Measurements from ENCODE around the gene CDCA3. TPM values are rescaled to one million over a fixed set of nuclear protein-coding genes. Genes with fewer than 3 reads are reported as not detected.

Gene CDCA3
- total RNA-seq, 1 donor from 2014 or later = 1.4 TPM

DNA sequence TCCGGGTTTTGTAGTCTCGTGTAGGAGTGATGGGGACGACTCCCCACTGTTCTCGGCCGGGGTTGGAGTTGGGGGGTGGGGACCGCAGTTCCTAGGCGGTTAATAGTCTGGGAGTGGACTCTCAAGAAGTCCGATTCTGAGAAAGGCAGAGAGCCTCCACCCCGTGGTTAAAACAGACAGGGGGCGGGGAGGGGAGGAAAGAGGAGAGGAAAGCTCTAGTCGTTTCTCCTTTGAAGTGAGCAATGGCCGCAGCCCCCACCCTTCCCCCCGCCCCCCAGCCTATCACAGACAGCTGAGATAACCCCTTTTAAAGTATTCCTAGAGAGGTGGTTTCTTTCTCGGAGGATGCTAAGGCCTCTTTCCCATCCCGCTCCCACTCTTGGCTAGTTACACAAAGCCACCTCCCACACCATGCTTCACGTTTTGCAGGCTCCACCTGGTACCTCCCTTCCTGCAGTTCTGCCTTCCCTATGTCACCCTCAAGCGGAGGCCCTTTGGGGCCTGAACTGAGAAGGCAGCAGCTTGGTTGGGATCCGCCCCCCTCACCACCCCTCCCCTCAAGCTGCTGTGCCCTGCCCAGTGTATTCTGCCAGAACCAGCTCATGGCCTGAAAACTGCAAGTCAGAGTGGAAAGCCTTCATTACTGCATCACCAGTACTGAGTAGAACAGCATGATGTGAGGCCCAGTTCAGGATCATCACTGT, 1.7 kb upstream of the CDCA3 start:
- peak; percentile 66 for DNase-seq (ENCODE audit: low spot score)

DNA sequence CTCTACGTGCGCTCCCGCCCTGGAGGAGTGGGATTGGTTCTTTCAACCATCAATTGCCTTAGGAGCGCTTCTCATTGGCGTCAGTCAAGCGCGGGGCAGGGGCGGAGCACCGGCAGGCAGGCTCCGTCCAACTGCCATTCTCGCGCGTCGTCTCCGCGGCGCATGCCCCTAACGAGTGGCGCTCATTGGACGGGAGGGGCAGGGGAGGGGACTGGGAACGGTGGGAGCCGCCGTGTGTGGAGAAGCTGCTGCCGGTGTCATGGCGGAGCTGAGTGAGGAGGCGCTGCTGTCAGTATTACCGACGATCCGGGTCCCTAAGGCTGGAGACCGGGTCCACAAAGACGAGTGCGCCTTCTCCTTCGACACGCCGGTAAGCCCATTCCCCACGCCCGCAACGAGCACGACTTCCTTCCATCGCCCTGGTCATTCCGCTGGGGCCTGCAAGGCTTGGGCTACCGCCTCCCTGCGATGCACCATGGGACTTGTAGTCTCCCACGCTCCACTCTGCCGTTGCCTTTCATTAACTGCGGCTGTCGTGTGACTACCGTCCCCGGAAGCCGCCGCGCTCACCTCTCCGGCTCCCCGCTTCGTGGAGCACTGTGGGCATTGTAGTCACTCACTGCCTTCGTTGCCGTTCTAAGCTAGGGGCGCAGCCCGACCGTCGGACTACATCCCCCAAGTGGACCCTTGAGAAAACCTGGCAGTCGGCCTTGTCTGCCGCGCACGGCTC, 1.0 kb upstream of the CDCA3 start, which contains the start of gene USP5:
TSS of gene USP5 (plus strand) at position 230 of the 730 bp plus-strand sequence. CDS start at position 260, 30 bp downstream.
- DNase-seq (ENCODE audit: low spot score) = peak; percentile 99

DNA sequence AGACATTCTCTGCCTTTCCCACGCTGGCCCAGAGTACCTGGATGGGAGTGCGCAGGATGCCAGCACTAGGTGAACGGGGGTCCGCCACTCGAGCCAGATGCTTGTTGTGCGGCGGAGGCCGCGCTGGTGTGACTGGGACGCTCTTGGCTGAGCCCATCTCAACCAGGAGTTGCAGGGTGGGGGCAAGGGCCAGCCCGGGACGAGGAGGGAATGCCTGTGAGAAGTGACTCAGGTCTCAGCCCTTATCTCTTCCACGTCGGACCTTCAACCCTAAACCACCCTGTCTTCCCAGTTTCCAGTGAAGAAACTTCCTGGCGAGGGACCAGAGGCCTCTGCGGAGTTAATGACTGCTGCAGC, 312 bp downstream of the CDCA3 start:
- no peak for DNase-seq (ENCODE audit: low spot score)

DNA sequence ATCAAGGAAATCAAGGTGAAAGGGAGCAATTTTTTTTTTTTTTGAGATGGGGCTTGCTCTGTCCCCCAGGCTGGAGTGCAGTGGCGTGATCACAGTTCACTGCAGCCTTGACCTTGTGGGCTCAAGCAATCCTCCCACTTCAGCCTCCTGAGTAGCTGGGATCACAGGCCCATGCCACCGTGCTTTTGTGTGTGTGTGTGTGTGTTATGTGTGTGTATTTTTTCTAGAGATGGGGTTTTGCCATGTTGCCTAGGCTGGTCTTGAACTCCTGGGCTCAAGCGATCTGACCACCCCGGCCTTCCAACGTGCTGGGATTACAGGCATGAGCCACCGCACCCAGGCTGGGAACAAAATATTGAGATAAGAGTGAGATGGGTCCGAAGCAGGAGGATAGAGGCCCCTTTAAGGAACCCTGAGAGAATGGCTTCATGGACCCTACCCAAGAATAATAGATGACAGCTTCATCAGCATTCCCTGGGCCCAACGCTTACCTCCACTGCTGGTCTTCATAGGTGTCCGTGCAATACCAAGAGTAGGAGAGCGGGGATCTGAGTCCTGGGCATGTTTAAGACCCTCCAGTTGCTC, 1.0 kb downstream of the CDCA3 start:
- DNase-seq (ENCODE audit: low spot score) = no peak

DNA sequence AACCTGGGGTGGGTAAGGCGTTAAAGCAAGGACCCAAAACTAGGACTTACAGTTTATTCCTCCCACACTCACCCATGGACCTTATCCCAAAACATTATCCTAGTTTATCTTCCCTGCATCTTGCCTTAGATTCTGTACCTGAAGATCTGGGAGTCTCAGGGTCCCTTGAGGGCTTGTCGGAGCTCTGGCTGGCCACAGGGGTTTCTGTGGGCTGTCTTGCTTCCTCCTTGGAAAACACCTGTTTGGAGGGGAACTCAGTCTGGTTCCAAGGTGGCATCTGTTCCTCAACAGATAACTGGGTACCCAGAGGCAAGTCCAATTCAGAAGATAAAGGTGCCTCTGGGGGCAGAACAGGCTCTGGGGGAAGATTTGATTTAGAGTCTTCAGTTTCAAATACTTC, 1.7 kb downstream of the CDCA3 start:
- DNase-seq (ENCODE audit: low spot score) = no peak

DNA sequence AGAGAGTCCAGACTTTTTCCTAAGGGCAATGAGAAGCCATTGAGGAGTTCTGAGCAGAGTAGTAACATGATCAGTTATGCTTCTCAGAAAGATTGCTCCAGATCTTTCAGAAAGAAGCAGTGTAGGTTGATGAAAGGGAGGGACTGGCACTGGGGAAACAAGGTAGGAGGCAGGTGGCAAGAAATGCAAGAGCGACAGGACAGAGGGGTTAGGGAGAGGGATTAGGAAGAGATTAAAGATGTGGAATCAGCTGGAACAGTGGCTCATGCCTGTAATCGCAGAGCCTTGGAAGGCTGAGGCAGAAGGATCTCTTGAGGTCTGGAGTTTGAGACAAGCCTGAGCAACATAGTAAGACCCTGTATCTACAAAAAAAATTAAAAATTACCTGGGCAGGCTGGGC, 3.4 kb downstream of the CDCA3 start:
- no peak for DNase-seq (ENCODE audit: low spot score)

DNA sequence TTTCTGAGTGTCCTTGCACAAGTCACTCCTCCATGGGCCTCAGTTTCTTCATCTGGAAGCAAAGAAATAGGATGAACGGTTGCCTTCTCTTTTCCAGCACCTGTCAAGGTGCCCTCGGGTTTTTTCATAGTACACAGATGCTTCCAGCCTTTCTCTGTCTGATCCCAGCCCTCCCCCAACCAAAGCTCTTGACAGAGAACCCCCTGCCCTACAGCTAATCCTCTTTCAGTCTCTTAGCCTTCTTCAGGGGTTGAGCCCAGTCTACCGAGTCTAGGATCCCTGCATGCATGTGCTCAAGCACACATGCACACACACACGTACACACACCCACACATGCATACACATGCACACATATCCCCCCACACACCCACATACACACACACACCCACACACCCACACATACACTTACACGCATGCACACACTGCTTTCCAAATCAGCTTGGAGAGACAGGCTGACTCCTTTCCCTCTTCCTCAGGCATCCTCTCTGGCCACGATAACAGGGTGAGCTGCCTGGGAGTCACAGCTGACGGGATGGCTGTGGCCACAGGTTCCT, 4.7 kb downstream of the CDCA3 start:
- no peak for DNase-seq (ENCODE audit: low spot score)

DNA sequence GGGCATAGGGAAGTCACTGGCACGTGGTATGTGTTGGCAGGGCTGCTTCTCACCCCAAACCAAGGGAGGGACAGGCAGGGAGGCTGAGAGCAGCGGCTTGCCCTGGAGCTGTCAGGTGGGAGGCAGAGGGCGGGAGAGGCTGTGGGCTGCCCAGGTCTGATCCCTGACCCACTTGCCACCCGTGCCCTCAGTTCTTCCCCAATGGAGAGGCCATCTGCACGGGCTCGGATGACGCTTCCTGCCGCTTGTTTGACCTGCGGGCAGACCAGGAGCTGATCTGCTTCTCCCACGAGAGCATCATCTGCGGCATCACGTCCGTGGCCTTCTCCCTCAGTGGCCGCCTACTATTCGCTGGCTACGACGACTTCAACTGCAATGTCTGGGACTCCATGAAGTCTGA, 5.7 kb downstream of the CDCA3 start:
- DNase-seq (ENCODE audit: low spot score) = no peak

DNA sequence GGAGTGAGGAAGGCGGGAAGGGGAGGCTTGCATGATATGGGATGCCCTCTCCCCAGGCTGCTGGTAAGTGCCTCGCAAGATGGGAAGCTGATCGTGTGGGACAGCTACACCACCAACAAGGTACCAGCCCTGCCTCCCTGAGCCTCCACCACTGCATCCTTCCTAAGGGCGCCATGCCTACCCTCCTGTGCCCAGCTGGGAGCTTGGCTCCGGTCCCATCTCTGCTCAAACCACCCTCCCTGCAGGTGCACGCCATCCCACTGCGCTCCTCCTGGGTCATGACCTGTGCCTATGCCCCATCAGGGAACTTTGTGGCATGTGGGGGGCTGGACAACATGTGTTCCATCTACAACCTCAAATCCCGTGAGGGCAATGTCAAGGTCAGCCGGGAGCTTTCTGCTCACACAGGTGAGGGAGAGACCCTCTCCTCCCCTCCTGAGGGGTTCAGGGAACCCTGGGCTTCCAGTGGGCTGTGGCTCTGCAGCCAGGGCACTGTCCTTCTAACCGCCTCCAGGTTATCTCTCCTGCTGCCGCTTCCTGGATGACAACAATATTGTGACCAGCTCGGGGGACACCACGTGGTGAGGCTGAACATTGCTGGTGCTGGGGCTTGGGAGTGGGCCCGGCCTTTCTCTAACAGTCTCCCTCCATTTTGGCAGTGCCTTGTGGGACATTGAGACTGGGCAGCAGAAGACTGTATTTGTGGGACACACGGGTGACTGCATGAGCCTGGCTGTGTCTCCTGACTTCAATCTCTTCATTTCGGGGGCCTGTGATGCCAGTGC, 7.8 kb downstream of the CDCA3 start:
- no peak for DNase-seq (ENCODE audit: low spot score)

DNA sequence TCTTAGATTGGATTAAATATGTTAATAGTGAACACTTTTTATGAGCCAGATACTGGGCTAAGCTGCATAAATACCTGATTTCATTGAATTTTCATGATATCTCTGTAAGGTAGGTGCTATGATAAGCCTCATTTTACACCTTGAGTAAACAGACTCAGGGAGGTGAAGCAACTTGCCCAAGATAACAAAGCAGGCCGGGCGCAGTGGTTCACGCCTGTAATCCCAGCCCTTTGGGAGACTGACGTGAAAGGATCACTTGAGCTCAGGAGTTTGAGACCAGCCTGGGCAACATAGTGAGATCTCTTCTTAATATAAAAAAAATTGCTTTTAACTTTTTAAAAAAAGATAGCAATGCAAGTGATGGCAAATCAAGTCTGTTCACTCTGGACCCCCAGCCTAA, 9.0 kb downstream of the CDCA3 start:
- DNase-seq (ENCODE audit: low spot score) = no peak

DNA sequence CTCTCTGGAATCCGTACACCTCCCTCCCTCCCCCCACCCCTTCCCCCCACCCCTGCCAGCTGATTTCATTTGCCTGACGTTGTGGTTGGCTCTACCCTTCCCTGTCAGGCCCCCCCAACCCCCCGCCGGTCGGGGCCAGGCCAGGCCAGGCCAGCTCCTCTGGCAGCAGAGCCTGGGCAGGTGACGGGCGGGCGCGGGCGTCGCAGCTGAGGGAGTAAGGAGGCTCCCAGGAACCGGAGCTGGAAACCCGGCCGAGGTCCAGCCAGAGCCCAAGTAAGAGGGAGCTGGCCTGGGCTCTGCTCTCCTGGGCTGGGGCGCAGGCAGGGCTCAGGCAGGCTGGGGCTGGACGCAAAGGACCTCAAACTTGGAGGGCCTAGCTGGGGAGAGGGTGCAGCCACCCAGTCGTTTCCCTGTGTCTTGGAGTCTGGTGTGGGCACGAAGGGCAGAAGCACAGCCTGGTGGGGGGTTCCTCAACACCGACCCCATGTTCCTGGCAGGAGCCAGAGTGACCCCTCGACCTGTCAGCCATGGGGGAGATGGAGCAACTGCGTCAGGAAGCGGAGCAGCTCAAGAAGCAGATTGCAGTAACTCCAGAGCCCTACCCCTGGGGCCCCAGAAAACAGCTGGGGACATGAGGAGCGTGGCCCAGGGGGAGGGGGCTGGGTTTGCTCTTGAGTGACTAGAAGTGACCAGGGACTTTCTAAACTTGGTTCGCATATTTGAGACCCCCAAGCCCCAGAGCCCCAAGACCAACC, 10.1 kb downstream of the CDCA3 start, which contains the start of gene GNB3:
TSS of gene GNB3 (plus strand) at position 165 of the 755 bp plus-strand sequence. CDS start at position 528, 363 bp downstream.
- no peak for DNase-seq (ENCODE audit: low spot score)

DNA sequence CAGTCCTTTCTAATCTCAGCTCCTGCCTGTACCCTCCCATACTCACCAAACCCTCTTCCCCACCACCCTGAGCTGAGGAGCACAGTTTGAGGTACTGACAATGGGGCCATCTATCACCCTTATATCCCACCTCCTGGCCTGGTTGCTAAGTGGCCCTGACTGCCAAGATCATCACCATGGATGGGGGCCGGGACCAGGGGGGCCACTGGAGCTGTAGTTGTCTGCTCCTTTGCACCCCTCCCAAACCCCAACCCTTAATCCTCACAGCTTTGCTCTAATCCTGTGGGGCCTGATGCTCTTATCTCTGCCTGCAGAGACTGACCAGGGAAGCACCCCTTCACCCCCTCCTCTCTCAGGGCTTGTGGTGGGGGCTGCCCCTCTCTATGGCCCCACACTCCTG, 10.8 kb downstream of the CDCA3 start:
- no peak for DNase-seq (ENCODE audit: low spot score)

DNA sequence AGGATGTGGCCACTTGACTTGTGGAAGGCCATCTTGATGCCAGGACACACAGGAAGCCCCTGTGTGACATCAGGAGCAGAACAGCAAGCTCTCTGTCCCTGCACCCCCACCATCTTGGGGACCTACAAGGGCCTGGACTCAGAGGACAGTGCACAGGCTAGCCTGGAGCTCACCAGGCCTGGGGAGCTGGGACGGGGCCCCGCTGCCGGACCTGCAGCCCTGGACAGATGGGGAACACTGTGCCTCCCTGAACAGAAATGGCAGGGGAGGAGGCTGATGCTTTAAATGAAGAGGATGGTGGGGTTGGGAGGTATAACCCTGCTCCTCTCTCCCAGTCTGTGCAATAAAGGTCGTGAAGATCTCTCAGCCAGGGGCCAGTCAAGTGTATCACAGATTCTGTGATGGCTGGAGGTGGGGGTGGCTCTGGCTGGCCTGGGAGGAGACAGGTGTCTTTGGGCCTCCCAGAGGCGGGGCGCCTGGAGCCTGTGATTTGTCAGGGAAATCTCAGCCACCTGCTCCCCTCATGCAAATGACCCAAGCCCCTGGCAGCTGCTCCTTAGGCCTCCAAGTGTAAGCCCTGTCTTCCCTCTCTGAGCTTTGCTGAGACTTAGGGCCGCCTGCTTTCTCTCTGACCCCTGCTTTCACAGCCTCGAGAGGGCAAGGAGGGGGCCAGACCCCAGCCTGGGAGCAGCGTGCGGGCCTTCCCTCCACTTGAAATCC, 11.4 kb downstream of the CDCA3 start:
- DNase-seq (ENCODE audit: low spot score) = no peak

DNA sequence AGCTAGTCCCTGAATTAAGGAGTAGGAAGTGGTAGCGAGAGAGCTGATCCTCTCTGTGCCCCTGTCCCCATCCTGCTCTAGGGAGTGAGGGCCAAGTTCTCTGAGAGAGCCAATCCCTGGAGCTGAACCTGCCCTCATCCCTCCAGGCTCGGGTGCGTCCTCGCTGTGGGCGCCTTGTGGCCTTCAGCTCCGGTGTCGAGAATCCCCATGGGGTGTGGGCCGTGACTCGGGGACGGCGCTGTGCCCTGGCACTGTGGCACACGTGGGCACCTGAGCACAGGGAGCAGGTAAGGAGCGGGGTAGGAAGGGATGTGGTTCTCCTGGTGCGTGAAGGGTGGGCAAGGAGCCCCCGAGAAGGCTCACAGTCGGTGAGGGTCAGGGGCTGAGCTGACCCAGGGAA, 12.2 kb downstream of the CDCA3 start:
- no peak for DNase-seq (ENCODE audit: low spot score)

DNA sequence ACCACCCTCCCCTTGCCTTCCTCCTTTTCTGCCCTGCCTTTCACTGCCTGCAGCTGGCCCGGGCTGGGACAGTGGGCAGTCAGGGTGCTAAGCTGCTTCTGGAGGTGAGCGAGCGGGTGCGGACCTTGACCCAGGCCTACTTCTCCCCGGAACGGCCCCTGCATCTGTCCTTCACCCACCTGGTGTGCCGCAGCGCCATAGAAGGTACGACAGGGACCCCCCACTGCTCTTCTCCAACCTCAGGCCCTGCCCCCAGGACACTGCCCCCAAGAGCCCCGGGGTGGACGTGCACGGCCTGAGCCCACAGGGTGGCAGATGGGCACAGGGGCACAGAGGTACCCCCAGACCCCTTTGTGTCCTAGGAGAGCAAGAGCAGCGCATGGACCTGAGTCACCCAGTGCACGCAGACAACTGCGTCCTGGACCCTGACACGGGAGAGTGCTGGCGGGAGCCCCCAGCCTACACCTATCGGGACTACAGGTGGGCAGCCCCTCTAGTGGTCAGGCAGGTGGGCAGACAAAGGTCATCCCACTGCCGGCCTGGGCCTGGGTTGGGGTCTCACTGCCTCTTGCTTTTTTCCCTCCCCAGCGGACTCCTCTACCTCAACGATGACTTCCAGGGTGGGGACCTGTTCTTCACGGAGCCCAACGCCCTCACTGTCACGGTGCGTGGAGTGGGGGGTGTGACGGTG, 13.6 kb downstream of the CDCA3 start:
- DNase-seq (ENCODE audit: low spot score) = no peak

DNA sequence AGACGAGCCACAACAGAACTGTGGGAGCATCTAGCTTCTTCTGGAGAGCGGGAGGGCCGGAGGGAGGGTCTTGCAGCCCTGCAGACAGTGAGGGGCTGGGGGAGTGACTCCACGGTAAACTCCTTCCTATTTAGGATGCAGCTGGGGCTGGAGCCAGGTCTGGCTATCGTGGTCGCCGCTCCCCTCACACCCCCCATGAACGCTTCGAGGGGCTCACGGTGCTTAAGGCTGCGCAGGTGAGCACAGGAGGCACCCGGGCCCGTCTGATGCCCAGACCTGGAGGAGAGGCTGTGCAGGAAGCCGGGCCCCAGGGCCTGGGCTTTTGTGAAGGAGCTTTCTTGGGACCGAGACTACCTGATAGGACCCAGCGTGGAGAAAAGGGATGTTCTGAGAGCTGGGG, 14.2 kb downstream of the CDCA3 start:
- no peak for DNase-seq (ENCODE audit: low spot score)

DNA sequence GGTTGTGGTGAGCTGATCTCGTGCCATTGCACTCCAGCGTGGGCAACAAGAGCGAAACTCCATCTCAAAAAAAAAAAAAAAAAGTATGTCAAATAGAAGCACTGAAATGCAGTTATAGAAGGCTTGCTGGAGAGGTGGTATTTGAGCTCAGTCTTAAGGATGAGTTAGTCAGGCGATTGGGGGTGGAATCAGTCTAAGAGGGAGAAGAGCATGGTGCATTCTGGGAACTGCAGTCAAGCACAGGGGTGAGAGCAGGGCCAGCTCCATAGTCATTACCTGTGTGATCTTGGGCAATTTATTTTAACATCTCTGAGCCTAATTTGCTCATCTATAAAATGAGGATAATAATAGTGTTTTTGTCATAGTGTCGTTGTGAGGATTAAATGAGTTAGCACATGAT, 16.2 kb downstream of the CDCA3 start:
- no peak for DNase-seq (ENCODE audit: low spot score)

DNA sequence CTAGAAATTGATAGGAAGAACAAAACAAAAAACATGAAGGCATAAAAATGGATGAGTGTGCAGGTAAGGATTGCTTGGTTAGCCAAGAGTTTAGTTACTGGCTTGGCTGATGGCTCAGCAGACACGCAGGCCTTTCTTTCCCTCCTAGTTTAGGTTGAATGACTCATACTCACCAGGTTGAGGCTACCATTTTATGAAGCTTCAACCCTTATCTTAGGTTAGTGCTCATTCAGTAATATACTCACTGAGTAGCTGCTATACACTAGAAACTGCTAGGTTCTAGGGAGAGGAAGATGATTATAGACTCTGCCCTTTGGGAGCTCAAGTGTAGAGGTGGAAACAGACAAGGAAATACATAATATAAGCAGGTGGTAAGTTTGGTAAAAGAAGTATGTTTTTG, 16.8 kb downstream of the CDCA3 start:
- no peak for DNase-seq (ENCODE audit: low spot score)

DNA sequence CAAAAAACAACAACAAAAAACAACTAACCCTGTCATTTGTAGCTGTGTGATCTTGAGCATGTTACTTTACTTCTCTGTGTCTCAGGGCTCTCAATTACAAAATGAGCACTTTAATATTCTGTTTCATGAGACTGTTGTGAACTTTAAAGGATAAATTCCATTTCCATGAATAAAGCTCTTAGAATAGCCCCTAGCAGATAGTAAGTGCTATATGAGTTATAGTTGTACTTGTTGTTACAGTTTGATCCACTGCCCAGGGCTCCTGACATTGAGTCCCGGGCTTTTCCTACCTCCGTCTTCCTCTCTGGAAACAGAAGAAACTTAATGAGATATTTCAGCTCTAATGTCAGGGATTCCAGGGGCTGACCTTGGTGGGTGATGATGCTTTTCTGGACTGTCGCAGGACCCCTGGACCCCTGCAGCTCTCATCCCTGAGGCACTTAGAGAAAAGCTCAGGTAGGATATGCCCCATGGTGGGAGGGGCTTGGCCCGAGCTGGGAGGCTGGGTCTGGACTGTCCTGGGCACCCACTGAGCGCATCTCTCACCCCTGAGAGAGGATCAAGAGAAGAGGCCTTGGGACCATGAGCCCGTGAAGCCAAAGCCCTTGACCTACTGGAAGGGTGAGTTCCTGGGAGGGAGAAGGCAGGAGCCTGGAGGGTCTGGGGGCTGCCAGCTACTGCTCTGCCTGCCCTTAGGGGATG, 17.7 kb downstream of the CDCA3 start:
- DNase-seq (ENCODE audit: low spot score) = no peak

Data from ureter (tissue), 1 donor.